ENCODE results near the gene CDCA5. TPM values are rescaled to one million over a fixed set of nuclear protein-coding genes. Genes with fewer than 3 reads are reported as not detected.

The CDCA5 gene
- total RNA-seq, 1 experiment from 2014 or later, result 72.1 TPM

DNA sequence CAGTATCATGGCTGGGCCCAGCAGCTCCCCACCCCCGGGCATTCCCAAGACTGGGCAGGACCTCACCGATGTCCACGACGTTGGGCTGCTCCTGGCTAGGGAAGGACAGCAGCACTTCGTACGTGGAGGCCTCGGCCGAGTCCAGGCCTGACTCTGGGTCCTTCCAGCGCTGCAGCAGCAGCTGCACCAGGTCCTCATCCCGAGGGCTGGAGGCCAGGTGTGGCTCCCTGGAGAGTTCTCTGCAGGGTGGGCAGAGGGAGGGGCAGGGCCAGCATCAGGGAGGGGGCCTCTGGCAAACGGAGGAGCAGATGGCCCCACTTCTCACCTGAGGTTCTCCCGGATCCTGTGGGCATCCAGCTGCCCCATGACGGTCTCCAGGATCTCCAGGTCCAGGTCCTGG lies 25.8 kb downstream of the CDCA5 start:
- Histone ChIP-seq H3K4me1 (ENCODE audit: control insufficient read depth in 1 of 2, insufficient read depth in 2 of 2, low read length in 2 of 2) (no peaks in the 10 kb centered on the region), H3K9ac (ENCODE audit: low read length) (no peak overlapping the region), H2AFZ (ENCODE audit: low read depth, low read length, poor library complexity, severe bottlenecking) (no peak overlapping the region), H3K4me3 (replicated peaks in 1 of 2; ENCODE audit: low read depth in 1 of 2, low read length in 2 of 2) (no peak overlapping the region), H3K4me2 (ENCODE audit: low read length) (no peak overlapping the region), H3K27me3 (ENCODE audit: insufficient read depth, low read length) (no peaks in the 10 kb centered on the region), H4K20me1 (ENCODE audit: insufficient read depth) (no peaks in the 10 kb centered on the region), H3K27ac (ENCODE audit: low read depth, low read length) (no peak overlapping the region), H3K9me2 (ENCODE audit: insufficient read depth) (no peaks in the 10 kb centered on the region), H3K9me3 (ENCODE audit: control insufficient read depth in 1 of 2, insufficient read depth in 1 of 2, low read depth in 1 of 2, low read length in 2 of 2) (no peaks in the 10 kb centered on the region), H3K79me2 (ENCODE audit: insufficient read depth, low read length) (no peaks in the 10 kb centered on the region), H3K36me3 (ENCODE audit: control insufficient read depth in 1 of 2, insufficient read depth in 2 of 2, low read length in 2 of 2) (no peaks in the 10 kb centered on the region)
- ChIA-PET POLR2A (no interaction called here), CTCF (no interaction called here), RAD21 (ENCODE audit: low non-redundant PET in 1 of 2, low total read pairs in 2 of 2, uncharacterized antibody in 2 of 2, unreplicated experiment in 2 of 2) (no interaction called here)
- ATAC-seq, result no peak
- intact Hi-C loops (cut with micrococcal nuclease), result no loop called here
- BruUV-seq (replicated peaks), result no TSS peak
- no peak for DNase-seq (ENCODE audit: low read depth, low spot score)
- TF ChIP-seq CBX3 (IDR thresholded peaks at IDR 0.05; ENCODE audit: low read depth), result no peak
- no peak for TF ChIP-seq EZH2 (IDR thresholded peaks at IDR 0.05)
- TF ChIP-seq ZBTB33 (IDR thresholded peaks at IDR 0.05; ENCODE audit: extremely low read depth, insufficient replicate concordance, low read length), result no peak
- TF ChIP-seq ELF1 (IDR thresholded peaks at IDR 0.05; ENCODE audit: borderline replicate concordance, low read depth), result no peak
- TF ChIP-seq SIN3A (IDR thresholded peaks at IDR 0.05; ENCODE audit: low read depth), result no peak

GRCh38 chr11:65057526-65057925 lies 26.3 kb downstream of the CDCA5 start:
- Histone ChIP-seq H2AFZ (ENCODE audit: low read depth, low read length, poor library complexity, severe bottlenecking) (no peak overlapping the region), H3K79me2 (ENCODE audit: insufficient read depth, low read length) (no peaks in the 10 kb centered on the region), H3K9me2 (ENCODE audit: insufficient read depth) (no peaks in the 10 kb centered on the region), H3K4me3 (replicated peaks in 1 of 2; ENCODE audit: low read depth in 1 of 2, low read length in 2 of 2) (no peak overlapping the region), H3K4me1 (ENCODE audit: control insufficient read depth in 1 of 2, insufficient read depth in 2 of 2, low read length in 2 of 2) (no peaks in the 10 kb centered on the region), H3K36me3 (ENCODE audit: control insufficient read depth in 1 of 2, insufficient read depth in 2 of 2, low read length in 2 of 2) (no peaks in the 10 kb centered on the region), H3K4me2 (ENCODE audit: low read length) (no peak overlapping the region), H3K9ac (ENCODE audit: low read length) (no peak overlapping the region), H3K27me3 (ENCODE audit: insufficient read depth, low read length) (no peaks in the 10 kb centered on the region), H4K20me1 (ENCODE audit: insufficient read depth) (no peaks in the 10 kb centered on the region), H3K27ac (ENCODE audit: low read depth, low read length) (no peak overlapping the region), H3K9me3 (ENCODE audit: control insufficient read depth in 1 of 2, insufficient read depth in 1 of 2, low read depth in 1 of 2, low read length in 2 of 2) (no peaks in the 10 kb centered on the region)
- TF ChIP-seq JUND (IDR thresholded peaks at IDR 0.05) (no peak), SP1 (IDR thresholded peaks at IDR 0.05; ENCODE audit: low read depth) (no peak), POLR2AphosphoS5 (IDR thresholded peaks at IDR 0.05; ENCODE audit: low read depth, low read length) (no peak), REST (IDR thresholded peaks at IDR 0.05; ENCODE audit: low read depth) (no peak), TCF7L2 (IDR thresholded peaks at IDR 0.05; ENCODE audit: borderline replicate concordance, extremely low read depth, insufficient read depth, insufficient read length) (no peak), RAD21 (IDR thresholded peaks at IDR 0.05; ENCODE audit: low read depth) (no peak)
- CTCF ChIA-PET, result no interaction called here
- RAD21 ChIA-PET (ENCODE audit: low non-redundant PET in 1 of 2, low total read pairs in 2 of 2, uncharacterized antibody in 2 of 2, unreplicated experiment in 2 of 2), result no interaction called here
- POLR2A ChIA-PET, result no interaction called here
- no peak for ATAC-seq
- DNase-seq (ENCODE audit: low read depth, low spot score), result no peak
- intact Hi-C loops (cut with micrococcal nuclease), result no loop called here
- no TSS peak for BruUV-seq (replicated peaks)
